HEK293T (cell line): Measurements from ENCODE around the gene KCNQ2.

Experiments
- CTCF ChIA-PET: fragments of 350-600 bp; formaldehyde crosslinking; extraction: SDS; loops from one replicate; lab custom pipeline; 2021; ENCODE audit warnings: antibody characterized with exemption, inconsistent platforms; lab: Yijun Ruan, JAX
- POLR2A ChIA-PET: fragments of 350-600 bp; formaldehyde crosslinking; extraction: SDS; loops from one replicate; lab custom pipeline; 2020; ENCODE audit warnings: antibody characterized with exemption, inconsistent platforms; lab: Yijun Ruan, JAX
- DNase-seq: peaks from one replicate; pipeline ENCODE4 v3.0.0; 2012; ENCODE audit warnings: mixed read lengths; ENCODE audit errors: extremely low spot score
- ARNT ChIP-seq: fragments of 450-650 bp; IDR thresholded peaks from 2 replicates; pipeline ENCODE4 v1.6.1; 2017; ENCODE audit warnings: mild to moderate bottlenecking
- BHLHE40 ChIP-seq: fragments of 450-650 bp; IDR thresholded peaks from 2 replicates; pipeline ENCODE4 v1.6.1; 2016; ENCODE audit warnings: mild to moderate bottlenecking, moderate library complexity, borderline replicate concordance
- CTBP1 ChIP-seq: fragments of 450-650 bp; IDR thresholded peaks from 2 replicates; pipeline ENCODE4 v1.6.1; 2016; ENCODE audit warnings: borderline replicate concordance
- ELF4 ChIP-seq: fragments of 450-650 bp; IDR thresholded peaks from 2 replicates; pipeline ENCODE4 v1.6.1; 2017; ENCODE audit warnings: antibody characterized with exemption
- FOXA1 ChIP-seq: fragments of 450-650 bp; IDR thresholded peaks from 2 replicates; pipeline ENCODE4 v1.6.1; 2016; ENCODE audit warnings: mild to moderate bottlenecking
- FOXK2 ChIP-seq: fragments of 450-650 bp; IDR thresholded peaks from 2 replicates; pipeline ENCODE4 v1.6.1; 2016; ENCODE audit warnings: mild to moderate bottlenecking
- FOXM1 ChIP-seq: fragments of 450-650 bp; IDR thresholded peaks from 2 replicates; pipeline ENCODE4 v1.6.1; 2017; ENCODE audit warnings: mild to moderate bottlenecking, borderline replicate concordance
- HDGF ChIP-seq: fragments of 450-650 bp; IDR thresholded peaks from 2 replicates; pipeline ENCODE4 v1.6.1; 2017; ENCODE audit warnings: antibody characterized with exemption, borderline replicate concordance
- L3MBTL2 ChIP-seq: fragments of 450-650 bp; conservative IDR thresholded peaks from 2 replicates; pipeline ENCODE4 v1.6.1; 2016; ENCODE audit warnings: mild to moderate bottlenecking
- LEF1 ChIP-seq: fragments of 450-650 bp; IDR thresholded peaks from 2 replicates; pipeline ENCODE4 v1.6.1; 2017; ENCODE audit warnings: mild to moderate bottlenecking, borderline replicate concordance
- NFRKB ChIP-seq: fragments of 450-650 bp; IDR thresholded peaks from 2 replicates; pipeline ENCODE4 v1.6.1; 2016; ENCODE audit warnings: mild to moderate bottlenecking, moderate library complexity
- PKNOX1 ChIP-seq: fragments of 450-650 bp; IDR thresholded peaks from 2 replicates; pipeline ENCODE4 v1.6.1; 2016
- SP1 ChIP-seq: fragments of 450-650 bp; IDR thresholded peaks from 2 replicates; pipeline ENCODE4 v1.6.1; 2017
- SUZ12 ChIP-seq: fragments of 450-650 bp; IDR thresholded peaks from 2 replicates; pipeline ENCODE4 v1.6.1; 2016; ENCODE audit warnings: mild to moderate bottlenecking
- TARDBP ChIP-seq: fragments of 450-650 bp; IDR thresholded peaks from 2 replicates; pipeline ENCODE4 v1.6.1; 2016
- ZNF384 ChIP-seq: fragments of 450-650 bp; IDR thresholded peaks from 2 replicates; pipeline ENCODE4 v1.6.1; 2016

Gene KCNQ2

DNA sequence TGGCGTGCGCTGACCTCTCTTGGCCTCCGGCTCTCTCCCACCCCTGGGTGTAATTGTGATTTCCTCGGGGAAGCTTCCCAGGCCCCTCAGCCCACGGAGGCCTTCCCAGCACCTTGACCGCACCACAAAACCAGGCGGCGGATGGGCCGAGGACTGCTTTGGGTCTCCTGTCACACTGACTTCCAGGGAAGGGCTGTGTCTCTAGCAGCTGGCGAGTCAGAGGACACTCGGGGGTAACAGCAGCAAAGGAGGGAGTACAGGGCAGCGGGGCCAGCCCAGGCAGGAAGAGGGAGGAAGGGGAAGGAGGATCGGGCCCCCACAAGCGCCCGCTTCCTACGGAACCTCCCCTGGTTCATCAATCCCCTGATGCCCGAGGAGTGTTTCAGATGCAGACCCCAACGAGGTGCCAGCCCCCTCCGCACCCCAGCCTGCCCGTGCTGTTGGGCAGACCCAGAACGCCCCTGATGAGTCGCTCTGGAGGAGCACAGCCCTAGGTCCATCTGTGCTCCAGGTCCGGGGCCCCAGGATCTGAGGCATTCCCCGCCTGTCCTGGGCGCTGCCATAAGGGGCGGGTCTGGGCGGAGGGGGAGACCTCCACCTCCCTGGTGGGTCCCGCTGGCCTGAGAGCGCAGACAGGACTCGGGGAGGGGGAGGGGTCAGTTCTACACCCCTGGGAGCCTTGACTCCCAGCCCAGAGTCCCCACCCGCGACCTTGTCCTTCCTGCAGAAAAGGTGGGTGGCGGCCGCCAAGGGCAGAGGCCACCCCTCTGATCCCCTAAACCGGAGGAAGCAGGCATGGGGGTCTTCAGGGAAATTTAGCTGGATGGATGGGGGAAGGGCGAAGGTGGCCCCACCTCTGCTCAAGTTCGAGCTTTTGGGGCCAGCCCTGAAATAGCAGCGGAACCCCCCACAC is 112.3 kb downstream of the KCNQ2 start:
- no peak for TF ChIP-seq PKNOX1
- TF ChIP-seq FOXA1, result no peak
- TF ChIP-seq ELF4, result no peak
- TF ChIP-seq FOXK2, result no peak
- TF ChIP-seq HDGF, result no peak
- TF ChIP-seq CTBP1, result no peak
- TF ChIP-seq TARDBP, result no peak
- no peak for TF ChIP-seq FOXM1
- TF ChIP-seq ZNF384, result no peak
- TF ChIP-seq BHLHE40, result no peak
- ChIA-PET CTCF (interaction anchor here (0.7 kb wide), 1 partner anchor 136 kb away, joined by 3 read pairs; no protein-coding TSS in a partner anchor), POLR2A (no interaction called here)
- no peak for DNase-seq

- DNase-seq, result no peak
- no peak for TF ChIP-seq NFRKB
- no peak for TF ChIP-seq BHLHE40
- no peak for TF ChIP-seq ELF4
- POLR2A ChIA-PET, result no interaction called here
- CTCF ChIA-PET, result no interaction called here
These were observed 113.1 kb downstream of the KCNQ2 start for GRCh38 chr20:63359164-63359934.

DNA sequence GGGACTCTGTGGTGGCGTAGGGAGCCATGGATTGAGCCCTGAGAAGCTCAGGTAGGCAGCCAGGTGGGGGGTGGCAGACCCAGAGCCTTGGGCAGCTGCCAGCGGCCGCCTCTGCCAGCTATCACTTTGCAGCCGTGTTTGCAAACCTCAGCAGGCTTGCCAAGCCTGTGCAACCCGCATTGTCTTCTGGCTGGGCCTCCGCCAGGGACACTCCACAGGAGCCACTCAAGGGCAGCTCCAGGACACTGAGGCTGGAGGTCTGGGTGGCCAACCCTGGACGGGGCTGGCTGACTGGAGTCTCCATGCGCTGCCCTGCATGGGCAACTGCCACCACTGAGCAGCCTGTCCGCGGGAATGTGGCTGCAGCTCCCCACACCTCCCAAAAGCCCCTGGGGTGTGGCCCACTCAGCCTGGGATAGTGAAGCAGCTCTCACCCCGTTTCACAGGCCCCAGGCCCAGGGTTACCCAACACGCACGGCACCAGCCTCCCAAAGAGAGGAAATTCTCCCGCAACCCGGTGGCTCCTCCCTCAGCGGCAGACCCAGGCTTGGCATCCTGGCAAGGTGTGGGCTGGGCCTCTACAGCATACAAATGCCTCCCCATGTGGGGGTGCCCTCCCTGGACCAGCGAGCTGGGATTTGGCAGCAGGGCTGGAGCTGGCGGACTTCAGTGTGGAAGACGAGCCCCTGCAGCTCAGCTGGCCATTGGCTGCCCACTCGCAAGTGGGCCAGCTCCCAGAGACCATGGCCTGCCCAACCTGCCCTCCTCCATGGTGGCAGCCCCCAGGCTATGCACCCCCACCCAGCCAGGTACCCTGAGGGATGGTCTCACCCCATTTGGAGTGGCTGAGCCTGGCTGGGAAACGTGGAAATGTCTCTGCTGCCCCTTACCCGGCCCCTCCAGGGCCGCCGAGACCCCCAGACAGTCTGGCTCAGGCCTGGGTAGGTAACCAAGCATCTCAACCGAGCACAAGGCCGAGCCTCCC is 114.2 kb downstream of the KCNQ2 start:
- POLR2A ChIA-PET, result no interaction called here
- TF ChIP-seq CTBP1 (no peak), SP1 (no peak), TARDBP (no peak), ELF4 (no peak), NFRKB (no peak), HDGF (no peak)
- CTCF ChIA-PET, result no interaction called here
- DNase-seq, result no peak

DNA sequence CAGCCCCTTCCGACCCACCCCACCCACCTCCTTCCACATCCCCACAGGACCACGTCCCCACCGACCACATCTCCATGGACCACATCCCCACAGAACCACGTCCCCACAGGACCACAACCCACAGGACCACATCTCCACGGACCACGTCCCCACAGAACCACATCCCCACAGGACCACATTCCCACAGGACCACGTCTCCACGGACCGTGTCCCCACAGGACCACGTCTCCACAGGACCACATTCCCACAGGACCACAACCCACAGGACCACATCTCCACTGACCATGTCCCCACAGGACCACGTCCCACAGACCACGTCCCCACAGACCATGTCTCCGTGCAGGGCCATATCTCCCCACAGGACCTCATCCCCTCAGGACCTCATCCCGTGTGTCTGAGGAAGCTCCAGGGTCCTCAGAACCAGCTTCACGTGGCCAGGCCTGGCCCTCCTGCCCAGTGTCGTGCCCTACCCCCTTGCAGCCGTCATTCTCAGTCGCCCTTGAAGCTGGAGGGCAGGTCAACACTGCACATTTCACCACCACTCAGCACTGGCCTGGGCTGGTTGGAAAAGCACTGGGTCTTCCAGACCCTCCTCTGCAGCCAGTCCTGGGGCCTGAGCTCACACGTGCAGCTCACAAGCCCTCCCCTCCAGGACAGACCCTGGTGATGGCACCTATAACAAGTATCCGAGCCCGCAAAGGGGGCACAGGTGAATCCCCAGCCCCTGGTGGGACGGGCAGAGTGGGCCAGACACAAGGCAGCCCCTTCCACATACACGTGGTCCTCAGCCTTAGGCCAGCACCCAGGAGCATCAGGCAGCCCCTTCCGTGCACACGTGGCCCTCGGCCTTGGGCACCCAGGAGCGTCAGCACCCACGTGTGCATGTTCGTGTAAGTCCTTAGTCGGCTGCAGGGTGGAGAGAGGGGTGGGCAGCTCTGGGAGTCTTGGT is 115.2 kb downstream of the KCNQ2 start:
- POLR2A ChIA-PET, result no interaction called here
- CTCF ChIA-PET, result no interaction called here
- TF ChIP-seq ARNT (no peak), LEF1 (no peak), TARDBP (no peak), NFRKB (no peak), PKNOX1 (no peak), L3MBTL2 (no peak), CTBP1 (no peak), FOXK2 (no peak), ELF4 (no peak), FOXA1 (no peak), SUZ12 (no peak), BHLHE40 (no peak), ZNF384 (no peak), SP1 (no peak)
- DNase-seq, result no peak

DNA sequence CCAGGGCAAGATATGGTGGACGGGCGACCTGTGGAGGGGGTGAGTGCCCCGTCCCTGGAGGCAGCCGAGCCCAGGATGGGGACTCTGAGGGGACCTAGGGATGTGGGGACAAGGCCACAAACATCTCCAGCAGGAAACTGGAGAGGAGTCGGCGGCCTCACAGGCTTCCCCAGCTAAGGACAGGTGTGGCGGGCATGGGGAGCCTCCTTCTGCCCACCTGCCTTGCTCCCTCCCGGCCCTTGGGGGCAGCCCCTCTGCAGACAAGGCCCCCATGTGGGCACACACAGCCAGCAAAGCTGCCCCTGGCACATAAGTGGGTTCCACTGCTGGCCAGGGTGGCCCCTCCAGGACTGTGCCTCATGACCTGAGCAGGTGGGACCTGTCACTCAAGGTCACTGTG is 115.9 kb downstream of the KCNQ2 start:
- ChIA-PET POLR2A (no interaction called here), CTCF (no interaction called here)
- DNase-seq, result no peak
- no peak for TF ChIP-seq PKNOX1
- TF ChIP-seq NFRKB, result no peak
- TF ChIP-seq BHLHE40, result no peak
- no peak for TF ChIP-seq FOXM1
- TF ChIP-seq ARNT, result no peak
- TF ChIP-seq CTBP1, result no peak
- TF ChIP-seq HDGF, result no peak
- no peak for TF ChIP-seq TARDBP
- no peak for TF ChIP-seq ZNF384
- no peak for TF ChIP-seq L3MBTL2
- TF ChIP-seq SUZ12, result no peak
